Hepatocyte (in vitro differentiated cells): ENCODE measurements around the gene AIF1.

Experiments
- EZH2 ChIP-seq: fragments of 200-600 bp; sonication (generic); IDR thresholded peaks from 2 replicates; pipeline ENCODE4 v1.6.1; 2016; ENCODE audit warnings: antibody characterized with exemption, mild to moderate bottlenecking, borderline replicate concordance
- EZH2phosphoT487 ChIP-seq: fragments of 200-600 bp; sonication (generic); IDR thresholded peaks from one replicate; pipeline ENCODE4 v1.6.1; 2018; ENCODE audit warnings: antibody characterized with exemption, mild to moderate bottlenecking, low read depth, moderate library complexity; ENCODE audit not compliant: unreplicated experiment, severe bottlenecking
- TF ChIP-seq, protein P1 (sequence below): fragments of 200-600 bp; sonication (generic); IDR thresholded peaks from 2 replicates; pipeline ENCODE4 v1.5.1; 2016; ENCODE audit warnings: antibody characterized with exemption, mild to moderate bottlenecking; ENCODE audit not compliant: poor library complexity

GRCh38 chr6:31622684-31623091 lies 7.7 kb downstream of the AIF1 start:
- TF ChIP-seq, protein P1, sequence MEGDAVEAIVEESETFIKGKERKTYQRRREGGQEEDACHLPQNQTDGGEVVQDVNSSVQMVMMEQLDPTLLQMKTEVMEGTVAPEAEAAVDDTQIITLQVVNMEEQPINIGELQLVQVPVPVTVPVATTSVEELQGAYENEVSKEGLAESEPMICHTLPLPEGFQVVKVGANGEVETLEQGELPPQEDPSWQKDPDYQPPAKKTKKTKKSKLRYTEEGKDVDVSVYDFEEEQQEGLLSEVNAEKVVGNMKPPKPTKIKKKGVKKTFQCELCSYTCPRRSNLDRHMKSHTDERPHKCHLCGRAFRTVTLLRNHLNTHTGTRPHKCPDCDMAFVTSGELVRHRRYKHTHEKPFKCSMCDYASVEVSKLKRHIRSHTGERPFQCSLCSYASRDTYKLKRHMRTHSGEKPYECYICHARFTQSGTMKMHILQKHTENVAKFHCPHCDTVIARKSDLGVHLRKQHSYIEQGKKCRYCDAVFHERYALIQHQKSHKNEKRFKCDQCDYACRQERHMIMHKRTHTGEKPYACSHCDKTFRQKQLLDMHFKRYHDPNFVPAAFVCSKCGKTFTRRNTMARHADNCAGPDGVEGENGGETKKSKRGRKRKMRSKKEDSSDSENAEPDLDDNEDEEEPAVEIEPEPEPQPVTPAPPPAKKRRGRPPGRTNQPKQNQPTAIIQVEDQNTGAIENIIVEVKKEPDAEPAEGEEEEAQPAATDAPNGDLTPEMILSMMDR, result no peak
- no peak for TF ChIP-seq EZH2phosphoT487
- no peak for TF ChIP-seq EZH2
